HepG2 (cell line): Measurements from ENCODE around the gene MAT2A. TPM values are rescaled to one million over a fixed set of nuclear protein-coding genes. Genes with fewer than 3 reads are reported as not detected.
A peak's percentile ranks its signal among the peaks of the same experiment; 100 is the strongest.

Source experiments
- ADNP ChIP-seq: sonication (generic); formaldehyde crosslinking; IDR thresholded peaks from 2 replicates; pipeline ENCODE4 v1.4.0; 2020; ENCODE audit warnings: missing genetic modification reagents
- ATF1 ChIP-seq: IDR thresholded peaks from 2 replicates; pipeline ENCODE4 v1.6.1; 2016; ENCODE audit warnings: mild to moderate bottlenecking, control low read depth
- E2F5 ChIP-seq: sonication (generic); formaldehyde crosslinking; conservative IDR thresholded peaks from 2 replicates; pipeline ENCODE4 v1.4.0; 2020; ENCODE audit warnings: missing genetic modification reagents
- KDM3A ChIP-seq: IDR thresholded peaks from 2 replicates; pipeline ENCODE4 v1.6.1; 2018; ENCODE audit warnings: low read depth, missing compliant biosample characterization
- KMT2B ChIP-seq: IDR thresholded peaks from 2 replicates; pipeline ENCODE4 v1.6.1; 2016; ENCODE audit warnings: missing genetic modification reagents, missing compliant biosample characterization
- MED8 ChIP-seq: sonication (generic); formaldehyde crosslinking; IDR thresholded peaks from 2 replicates; pipeline ENCODE4 v1.8.1; 2023; ENCODE audit warnings: mild to moderate bottlenecking, missing genetic modification reagents; ENCODE audit not compliant: insufficient replicate concordance
- MIER2 ChIP-seq: IDR thresholded peaks from 2 replicates; pipeline ENCODE4 v1.6.1; 2016; ENCODE audit warnings: missing biosample characterization, missing genetic modification reagents
- MXD4 ChIP-seq: IDR thresholded peaks from 2 replicates; pipeline ENCODE4 v1.6.1; 2016; ENCODE audit warnings: mild to moderate bottlenecking, missing biosample characterization, missing genetic modification reagents
- PHB2 ChIP-seq: fragments of 450-650 bp; IDR thresholded peaks from 2 replicates; pipeline ENCODE4 v1.6.1; 2018; ENCODE audit not compliant: partially characterized antibody
- PHF8 ChIP-seq: sonication (generic); formaldehyde crosslinking; IDR thresholded peaks from 2 replicates; pipeline ENCODE4 v1.5.0; 2020; ENCODE audit warnings: missing genetic modification reagents
- RBM39 ChIP-seq: fragments of 200-400 bp; formaldehyde crosslinking; IDR thresholded peaks from one replicate; pipeline ENCODE4 v1.6.1; 2018; ENCODE audit warnings: antibody characterized with exemption, mild to moderate bottlenecking, low read depth, low read length; ENCODE audit not compliant: poor library complexity, severe bottlenecking
- SAP130 ChIP-seq: IDR thresholded peaks from 2 replicates; pipeline ENCODE4 v1.6.1; 2016; ENCODE audit warnings: low read depth
- SCMH1 ChIP-seq: sonication (generic); formaldehyde crosslinking; IDR thresholded peaks from 2 replicates; pipeline ENCODE4 v1.9.0; 2021; ENCODE audit warnings: missing genetic modification reagents, mild to moderate bottlenecking, borderline replicate concordance
- SRF ChIP-seq: IDR thresholded peaks from 2 replicates; pipeline ENCODE4 v1.6.1; 2011; ENCODE audit warnings: mild to moderate bottlenecking, low read depth, low read length, moderate library complexity
- TCF12 ChIP-seq, 2 experiments: fragments of 450-650 bp in 1 of 2; sonication (generic) in 1 of 2; formaldehyde crosslinking in 1 of 2; IDR thresholded peaks; 2 replicates each; pipeline versions ENCODE4 v1.6.1 to v1.8.0; 2017 to 2022; ENCODE audit warnings: antibody characterized with exemption in 1 of 2, mild to moderate bottlenecking in 1 of 2, missing genetic modification reagents in 1 of 2, moderate library complexity in 1 of 2
- U2AF2 ChIP-seq: fragments of 200-400 bp; formaldehyde crosslinking; IDR thresholded peaks from 2 replicates; pipeline ENCODE4 v1.6.1; 2017; ENCODE audit warnings: low read depth, mild to moderate bottlenecking, low read length
- WIZ ChIP-seq: sonication (generic); formaldehyde crosslinking; IDR thresholded peaks from 2 replicates; pipeline ENCODE4 v1.5.1; 2020; ENCODE audit warnings: mild to moderate bottlenecking, missing genetic modification reagents
- YY1 ChIP-seq: IDR thresholded peaks from 2 replicates; pipeline ENCODE4 v1.6.1; 2011; ENCODE audit warnings: low read length, low read depth, moderate library complexity, mild to moderate bottlenecking; ENCODE audit not compliant: insufficient read depth, insufficient replicate concordance
- ZBTB43 ChIP-seq: sonication (generic); formaldehyde crosslinking; conservative IDR thresholded peaks from 2 replicates; pipeline ENCODE4 v1.4.0; 2020; ENCODE audit warnings: missing genetic modification reagents
- ZFP41 ChIP-seq: sonication (generic); formaldehyde crosslinking; IDR thresholded peaks from 2 replicates; pipeline ENCODE4 v1.4.0; 2020; ENCODE audit warnings: mild to moderate bottlenecking, missing genetic modification reagents, borderline replicate concordance
- ZNF17 ChIP-seq: sonication (generic); formaldehyde crosslinking; IDR thresholded peaks from 2 replicates; pipeline ENCODE4 v1.5.0; 2020; ENCODE audit warnings: mild to moderate bottlenecking, missing genetic modification reagents
- ZNF282 ChIP-seq: fragments of 450-650 bp; IDR thresholded peaks from 2 replicates; pipeline ENCODE4 v1.6.1; 2018; ENCODE audit not compliant: partially characterized antibody
- ZNF460 ChIP-seq: sonication (generic); formaldehyde crosslinking; IDR thresholded peaks from 2 replicates; pipeline ENCODE4 v1.5.1; 2020; ENCODE audit warnings: missing genetic modification reagents, mild to moderate bottlenecking, borderline replicate concordance
- ZNF468 ChIP-seq: sonication (generic); formaldehyde crosslinking; IDR thresholded peaks from 2 replicates; pipeline ENCODE4 v1.8.0; 2022; ENCODE audit warnings: mild to moderate bottlenecking, moderate library complexity, missing genetic modification reagents
- ZNF766 ChIP-seq: sonication (generic); formaldehyde crosslinking; IDR thresholded peaks from 2 replicates; pipeline ENCODE4 v1.5.0; 2020; ENCODE audit warnings: missing genetic modification reagents, borderline replicate concordance
- ZSCAN22 ChIP-seq: sonication (generic); formaldehyde crosslinking; IDR thresholded peaks from 2 replicates; pipeline ENCODE4 v1.4.0; 2020; ENCODE audit warnings: mild to moderate bottlenecking, missing genetic modification reagents
- polyA plus RNA-seq, 8 experiments: library from polyadenylated mRNA; depleted of rRNA in 3 of 8; stranded (reverse) in 7 of 8; unstranded in 1 of 8; fragments of >200 nt; fragmentation: Illumina TruSeq in 4 of 8; extraction: Trizol in 4 of 8; gene quantifications; 2 replicates each; pipeline versions ENCODE4 v1.2.1 to v1.2.3, GENCODE V29; 2011 to 2016; ENCODE audit warnings: low read depth in 4 of 8, missing spikeins in 1 of 8, mixed read lengths in 1 of 8; ENCODE audit not compliant: insufficient read depth in 1 of 8
- total RNA-seq, 5 experiments: library from RNA; depleted of rRNA; stranded (reverse); fragments of >200 nt; fragmentation: Illumina TruSeq; extraction: Trizol; gene quantifications; 2 replicates each; pipeline ENCODE4 v1.2.3, GENCODE V29; 2016; ENCODE audit warnings: low read depth in 1 of 5
- TF ChIP-seq, protein P1 (sequence below): sonication (generic); formaldehyde crosslinking; IDR thresholded peaks from 2 replicates; pipeline ENCODE4 v1.8.0; 2022; ENCODE audit warnings: mild to moderate bottlenecking, missing genetic modification reagents

Gene MAT2A
- total and polyA plus RNA-seq, 2 of the 13 experiments (the other 11 are each of a cell fraction or from before 2014, with no cell fraction given), result 155 to 331 TPM

DNA sequence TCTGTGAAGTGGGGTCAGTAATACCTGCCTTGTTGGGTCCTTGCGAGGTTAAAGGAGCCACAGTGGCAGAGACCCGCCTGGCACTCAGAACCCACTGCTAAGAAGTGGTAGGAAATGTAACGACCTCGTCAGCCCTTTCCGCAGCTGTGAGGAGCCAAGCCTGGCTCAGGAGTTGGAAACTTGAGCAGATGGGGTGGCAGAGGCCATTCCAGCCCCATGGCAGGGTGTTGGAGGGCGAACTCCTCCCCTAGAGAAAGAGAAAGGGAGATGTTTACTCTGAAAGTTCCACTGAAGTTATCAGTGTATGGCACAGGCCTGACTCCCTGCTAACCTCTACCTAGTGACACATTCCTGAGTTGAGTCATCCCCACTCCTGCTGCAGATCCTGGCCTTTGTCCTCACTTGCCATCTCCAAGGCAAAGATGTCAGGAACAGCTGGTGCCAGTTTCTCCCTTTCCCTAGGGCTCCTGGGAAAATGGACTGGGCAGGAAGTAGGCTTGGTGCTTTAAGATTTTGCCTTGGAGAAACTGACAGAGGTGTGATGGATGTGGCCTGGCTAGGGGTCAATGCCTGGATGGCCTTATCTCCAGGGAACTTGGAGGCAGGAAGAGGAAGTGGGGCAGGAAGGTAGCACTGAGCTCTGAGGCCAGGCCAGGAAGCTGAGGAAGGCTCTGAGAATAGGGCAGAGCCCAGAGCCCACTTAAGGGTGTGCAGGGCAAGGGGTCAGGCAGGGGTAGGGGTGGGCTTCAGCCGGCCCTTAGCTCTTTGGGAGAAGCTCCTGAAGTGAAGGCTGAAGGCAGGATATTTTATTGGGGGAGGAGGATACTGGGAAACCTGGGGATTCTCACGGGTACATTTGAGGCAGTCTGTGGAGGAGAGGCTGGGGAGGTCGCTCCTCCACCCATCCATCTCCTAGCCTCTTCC, 46.2 kb downstream of the MAT2A start (continued):
- TF ChIP-seq ZNF766 (CRISPR knock-in tag) (peak; percentile 12; the same call in 1 of the 2 replicates), ADNP (0 out of 2 replicates have a peak, but pooled peaks have one; percentile 19), ATF1 (CRISPR knock-in tag) (no peak), SRF (no peak; the same call in 1 of the 2 replicates), TCF12 (IDR thresholded peaks at IDR 0.05) (no peak), TCF12 (CRISPR knock-in tag; IDR thresholded peaks at IDR 0.05) (no peak), MED8 (CRISPR knock-in tag) (no peak), KDM3A (CRISPR knock-in tag) (peak; percentile 15; the same call in 1 of the 2 replicates), ZFP41 (CRISPR knock-in tag) (no peak), MXD4 (peak; percentile 78; the same call in 1 of the 2 replicates), ZNF282 (no peak), SAP130 (CRISPR knock-in tag) (peak; percentile 98), ZNF468 (CRISPR knock-in tag) (no peak), KMT2B (CRISPR knock-in tag) (peak; percentile 49; the same call in 1 of the 2 replicates), YY1 (no peak), U2AF2 (no peak), ZBTB43 (0 out of 2 replicates have a peak, but pooled peaks have one; percentile 56), WIZ (CRISPR knock-in tag) (0 out of 2 replicates have a peak, but pooled peaks have one; percentile 78), ZNF460 (CRISPR knock-in tag) (no peak; the same call in 1 of the 2 replicates), SCMH1 (CRISPR knock-in tag) (no peak), E2F5 (no peak), MIER2 (CRISPR knock-in tag) (peak; percentile 73; the same call in 1 of the 2 replicates), PHF8 (CRISPR knock-in tag) (no peak; the same call in none of the 2 replicates), PHB2 (no peak), ZNF17 (CRISPR knock-in tag) (no peak), RBM39 (no peak), ZSCAN22 (CRISPR knock-in tag) (peak; percentile 65; the same call in 1 of the 2 replicates)
- TF ChIP-seq, protein P1, sequence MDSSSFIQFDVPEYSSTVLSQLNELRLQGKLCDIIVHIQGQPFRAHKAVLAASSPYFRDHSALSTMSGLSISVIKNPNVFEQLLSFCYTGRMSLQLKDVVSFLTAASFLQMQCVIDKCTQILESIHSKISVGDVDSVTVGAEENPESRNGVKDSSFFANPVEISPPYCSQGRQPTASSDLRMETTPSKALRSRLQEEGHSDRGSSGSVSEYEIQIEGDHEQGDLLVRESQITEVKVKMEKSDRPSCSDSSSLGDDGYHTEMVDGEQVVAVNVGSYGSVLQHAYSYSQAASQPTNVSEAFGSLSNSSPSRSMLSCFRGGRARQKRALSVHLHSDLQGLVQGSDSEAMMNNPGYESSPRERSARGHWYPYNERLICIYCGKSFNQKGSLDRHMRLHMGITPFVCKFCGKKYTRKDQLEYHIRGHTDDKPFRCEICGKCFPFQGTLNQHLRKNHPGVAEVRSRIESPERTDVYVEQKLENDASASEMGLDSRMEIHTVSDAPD, result peak; percentile 89
